ENCODE results near the gene ASCL5. TPM values are rescaled to one million over a fixed set of nuclear protein-coding genes. Genes with fewer than 3 reads are reported as not detected.

ASCL5 gene
- total and polyA plus RNA-seq, 2 of the 13 experiments (the other 11 are each of a cell fraction or from before 2014, with no cell fraction given) = not detected

GRCh38 chr1:201091256-201091655 is 35.7 kb downstream of the ASCL5 start (continued):
- TF ChIP-seq ZBTB42 (CRISPR knock-in tag; IDR thresholded peaks at IDR 0.05) = no peak
- TF ChIP-seq ZFX (CRISPR knock-in tag; IDR thresholded peaks at IDR 0.05; ENCODE audit: low read depth) = no peak
- no peak for TF ChIP-seq HMG20B (CRISPR knock-in tag; conservative IDR thresholded peaks at IDR 0.05)

DNA sequence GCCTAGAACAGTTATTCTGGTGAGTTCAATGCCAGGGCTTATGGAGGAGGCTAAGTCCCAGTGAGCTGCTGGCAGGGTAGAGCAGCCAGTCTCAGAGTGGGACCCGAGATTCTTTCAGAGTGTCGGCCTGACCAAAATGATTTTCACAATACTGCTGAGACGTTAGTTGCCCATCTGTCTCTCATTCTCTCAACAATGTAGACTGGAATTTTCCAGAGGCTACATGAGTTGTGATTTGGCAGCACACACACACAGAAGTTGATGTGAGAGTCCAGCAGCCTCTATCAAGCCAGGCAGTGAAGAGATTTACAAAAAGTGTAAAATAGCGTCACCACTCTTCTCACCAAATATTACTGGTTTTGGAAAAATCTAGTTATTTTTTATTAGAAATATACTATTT is 36.4 kb downstream of the ASCL5 start:
- H3K4me3 ChIP-seq (replicated peaks in 1 of 3; ENCODE audit: insufficient read depth in 1 of 3, low read depth in 2 of 3, low read length in 3 of 3) = no peak overlapping the region
- no TSS peak for BruUV-seq (replicated peaks)
- no peak overlapping the region for H3K4me2 ChIP-seq (ENCODE audit: low read depth, low read length)
- WGBS (ENCODE audit: low lambda C conversion rate) = 29% methylated on average over 2 of the region's 4 CpGs
- peaks cover 2 to 35% of the 10 kb centered on the region in 2 experiments for H3K27me3 ChIP-seq (ENCODE audit: control insufficient read depth in 1 of 2, insufficient read depth in 2 of 2, low read length in 2 of 2)
- TF ChIP-seq NONO (IDR thresholded peaks at IDR 0.05) (no peak), NONO (CRISPR knock-in tag; conservative IDR thresholded peaks at IDR 0.05) (no peak), ZNF609 (CRISPR knock-in tag; IDR thresholded peaks at IDR 0.05; ENCODE audit: borderline replicate concordance) (no peak), NR2F6 (IDR thresholded peaks at IDR 0.05) (no peak), NR2F6 (CRISPR knock-in tag; IDR thresholded peaks at IDR 0.05) (no peak), JUND (CRISPR knock-in tag; IDR thresholded peaks at IDR 0.05) (no peak), ZBTB38 (CRISPR knock-in tag; IDR thresholded peaks at IDR 0.05) (no peak), MED1 (CRISPR knock-in tag; IDR thresholded peaks at IDR 0.05) (no peak), HNRNPUL1 (IDR thresholded peaks at IDR 0.05; ENCODE audit: low read depth, low read length) (no peak), SPEN (CRISPR knock-in tag; IDR thresholded peaks at IDR 0.05; ENCODE audit: low read depth) (no peak), KAT8 (CRISPR knock-in tag; IDR thresholded peaks at IDR 0.05) (no peak), ZFAT (CRISPR knock-in tag; conservative IDR thresholded peaks at IDR 0.05) (no peak)
- TF ChIP-seq, protein P1, sequence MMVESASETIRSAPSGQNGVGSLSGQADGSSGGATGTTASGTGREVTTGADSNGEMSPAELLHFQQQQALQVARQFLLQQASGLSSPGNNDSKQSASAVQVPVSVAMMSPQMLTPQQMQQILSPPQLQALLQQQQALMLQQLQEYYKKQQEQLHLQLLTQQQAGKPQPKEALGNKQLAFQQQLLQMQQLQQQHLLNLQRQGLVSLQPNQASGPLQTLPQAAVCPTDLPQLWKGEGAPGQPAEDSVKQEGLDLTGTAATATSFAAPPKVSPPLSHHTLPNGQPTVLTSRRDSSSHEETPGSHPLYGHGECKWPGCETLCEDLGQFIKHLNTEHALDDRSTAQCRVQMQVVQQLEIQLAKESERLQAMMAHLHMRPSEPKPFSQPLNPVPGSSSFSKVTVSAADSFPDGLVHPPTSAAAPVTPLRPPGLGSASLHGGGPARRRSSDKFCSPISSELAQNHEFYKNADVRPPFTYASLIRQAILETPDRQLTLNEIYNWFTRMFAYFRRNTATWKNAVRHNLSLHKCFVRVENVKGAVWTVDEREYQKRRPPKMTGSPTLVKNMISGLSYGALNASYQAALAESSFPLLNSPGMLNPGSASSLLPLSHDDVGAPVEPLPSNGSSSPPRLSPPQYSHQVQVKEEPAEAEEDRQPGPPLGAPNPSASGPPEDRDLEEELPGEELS (CRISPR knock-in tag; IDR thresholded peaks at IDR 0.05) = no peak
- no peak for ATAC-seq
- H3K4me1 ChIP-seq (ENCODE audit: insufficient read depth, low read length) = no peaks in the 10 kb centered on the region
- CTCF ChIA-PET (ENCODE audit: low intra/inter-chr PET ratio, low total read pairs) = no interaction called here
- in situ Hi-C loops (cut with HindIII; ENCODE audit: extremely low pct_ligation_motif_present, low pct_unique_long_range_greater_than_20kb) (no loop called here), intact Hi-C loops (cut with micrococcal nuclease; ENCODE audit: unreplicated experiment) (no loop called here)
- H3K79me2 ChIP-seq (ENCODE audit: insufficient read depth, low read length) = no peaks in the 10 kb centered on the region
- POLR2A ChIA-PET = no interaction called here
- no peaks in the 10 kb centered on the region for H3K36me3 ChIP-seq (replicated peaks in 1 of 2; ENCODE audit: control insufficient read depth in 1 of 2, insufficient read depth in 2 of 2, low read length in 2 of 2)
- DNase-seq (ENCODE audit: low spot score) = no peak
- no peak overlapping the region for H2AFZ ChIP-seq (ENCODE audit: low read length)
- no peaks in the 10 kb centered on the region for H4K20me1 ChIP-seq (ENCODE audit: insufficient read depth, low read length)
- no peak overlapping the region for H3K9ac ChIP-seq (ENCODE audit: insufficient read depth, low read depth, low read length)
- H3K9me3 ChIP-seq (ENCODE audit: low read length) = no peaks in the 10 kb centered on the region
- no peak overlapping the region for H3K27ac ChIP-seq (ENCODE audit: extremely low read length, insufficient read depth, low read length)
- FAIRE-seq = no peak
